Astrocyte (in vitro differentiated cells and primary cell): Measurements from ENCODE around the gene KIF4B. TPM values are rescaled to one million over a fixed set of nuclear protein-coding genes. Genes with fewer than 3 reads are reported as not detected.
"Not testable (repeated sequence)": the region's sequence is repeated elsewhere in the genome, so short reads cannot be mapped to it uniquely, and the experiment has no call there.

Experiments used
- DNase-seq: peaks from one replicate; pipeline ENCODE4 v3.0.0-alpha.2; 2010; ENCODE audit warnings: low read depth
- FAIRE-seq: peaks from 2 replicates; lab custom pipeline; 2011; peaks lifted over from hg19 to GRCh38; lab: Jason Lieb, UNC
- H2AFZ ChIP-seq: 2 replicates; pipeline ENCODE4 v1.6.0; 2012; ENCODE audit warnings: low read depth, low read length, inconsistent platforms
- H3K27ac ChIP-seq: 2 replicates; pipeline ENCODE4 v1.5.1; 2011; ENCODE audit warnings: low read depth, low read length, inconsistent platforms
- H3K27me3 ChIP-seq: 2 replicates; pipeline ENCODE4 v1.6.0; 2011; ENCODE audit warnings: low read length, inconsistent platforms; ENCODE audit not compliant: insufficient read depth
- H3K36me3 ChIP-seq: 2 replicates; pipeline ENCODE4 v1.5.1; 2011; ENCODE audit warnings: low read length, inconsistent platforms; ENCODE audit not compliant: insufficient read depth
- H3K4me1 ChIP-seq: 2 replicates; pipeline ENCODE4 v1.5.1; 2011; ENCODE audit warnings: low read length, inconsistent platforms; ENCODE audit not compliant: insufficient read depth
- H3K4me2 ChIP-seq: 2 replicates; pipeline ENCODE4 v1.6.0; 2012; ENCODE audit warnings: low read length, inconsistent platforms
- H3K4me3 ChIP-seq: 2 replicates; pipeline ENCODE4 v1.5.1; 2011; ENCODE audit warnings: low read depth, mild to moderate bottlenecking, low read length, inconsistent platforms; ENCODE audit not compliant: insufficient read depth
- H3K79me2 ChIP-seq: 2 replicates; pipeline ENCODE4 v1.6.0; 2012; ENCODE audit warnings: mild to moderate bottlenecking, low read length, inconsistent platforms; ENCODE audit not compliant: insufficient read depth
- H3K9ac ChIP-seq: 2 replicates; pipeline ENCODE4 v1.6.0; 2012; ENCODE audit warnings: mild to moderate bottlenecking, low read length, inconsistent platforms
- H3K9me3 ChIP-seq: 2 replicates; pipeline ENCODE4 v1.5.1; 2012; ENCODE audit warnings: low read depth, mild to moderate bottlenecking, low read length, inconsistent platforms; ENCODE audit not compliant: insufficient read depth
- H4K20me1 ChIP-seq: 2 replicates; pipeline ENCODE4 v1.6.0; 2012; ENCODE audit warnings: low read length, inconsistent platforms; ENCODE audit not compliant: insufficient read depth
- H3K27ac Mint-ChIP-seq: one replicate; pipeline ENCODE4 v1.8.0; 2021; ENCODE audit warnings: mild to moderate bottlenecking, mixed read lengths; ENCODE audit not compliant: unreplicated experiment
- H3K27me3 Mint-ChIP-seq: one replicate; pipeline ENCODE4 v1.8.0; 2021; ENCODE audit warnings: low read depth, mixed read lengths; ENCODE audit not compliant: unreplicated experiment
- H3K36me3 Mint-ChIP-seq: one replicate; pipeline ENCODE4 v1.8.0; 2021; ENCODE audit warnings: low read depth, mixed read lengths; ENCODE audit not compliant: unreplicated experiment
- H3K4me1 Mint-ChIP-seq: one replicate; pipeline ENCODE4 v1.8.0; 2021; ENCODE audit warnings: low read depth, mixed read lengths; ENCODE audit not compliant: unreplicated experiment
- H3K4me3 Mint-ChIP-seq: one replicate; pipeline ENCODE4 v1.8.0; 2021; ENCODE audit warnings: mild to moderate bottlenecking, moderate library complexity, mixed read lengths; ENCODE audit not compliant: unreplicated experiment
- H3K9me3 Mint-ChIP-seq: one replicate; pipeline ENCODE4 v1.8.0; 2021; ENCODE audit warnings: mild to moderate bottlenecking, mixed read lengths; ENCODE audit not compliant: unreplicated experiment
- EZH2 ChIP-seq: IDR thresholded peaks from 2 replicates; pipeline ENCODE4 v1.6.1; 2012; ENCODE audit warnings: mild to moderate bottlenecking, low read length, inconsistent platforms; ENCODE audit not compliant: insufficient read depth
- total RNA-seq: library from RNA; stranded (reverse); gene quantifications from 2 replicates; pipeline ENCODE4 v1.2.1, GENCODE V29; 2021
- TF ChIP-seq, protein P1 (sequence below): IDR thresholded peaks from 2 replicates; pipeline ENCODE4 v1.5.1; 2011; ENCODE audit warnings: low read depth, mild to moderate bottlenecking, inconsistent platforms, low read length, moderate library complexity; ENCODE audit not compliant: insufficient read depth

The KIF4B gene
- total RNA-seq, 1 donor from 2014 or later = not detected

DNA sequence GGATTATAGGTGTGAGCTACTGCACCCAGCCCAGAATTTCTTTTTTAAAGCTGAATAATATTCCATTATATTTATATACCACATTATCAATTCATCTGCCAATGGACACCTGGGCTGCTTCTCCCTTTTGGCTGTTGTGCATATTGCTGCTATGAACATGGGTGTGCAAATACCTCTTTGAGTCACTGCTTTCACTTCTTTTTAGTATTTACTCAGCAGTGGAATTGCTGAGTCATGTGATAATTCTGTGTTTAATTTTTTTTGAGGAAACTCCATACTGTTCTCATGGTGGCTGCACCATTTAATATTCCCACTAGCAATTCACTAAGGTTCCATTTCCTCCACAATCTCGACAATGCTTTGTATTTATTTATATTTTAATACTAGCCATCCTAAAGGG lies 36.1 kb upstream of the KIF4B start:
- peak; percentile 10 for DNase-seq
- Histone ChIP-seq H3K4me1 (no peaks in the 10 kb centered on the region), H3K4me3 (no peak overlapping the region), H3K9ac (no peak overlapping the region), H4K20me1 (no peaks in the 10 kb centered on the region), H3K36me3 (no peaks in the 10 kb centered on the region), H3K27me3 (no peaks in the 10 kb centered on the region), H3K4me2 (no peak overlapping the region), H3K79me2 (no peaks in the 10 kb centered on the region), H2AFZ (no peak overlapping the region), H3K9me3 (no peaks in the 10 kb centered on the region), H3K27ac (no peak overlapping the region)
- peak overlapping the region; percentile 66 for H3K27ac Mint-ChIP-seq
- no peaks in the 10 kb centered on the region for H3K27me3 Mint-ChIP-seq
- H3K4me3 Mint-ChIP-seq = no peak overlapping the region
- H3K4me1 Mint-ChIP-seq = peaks cover 3% of the 10 kb centered on the region
- peaks cover 9% of the 10 kb centered on the region for H3K36me3 Mint-ChIP-seq
- TF ChIP-seq, protein P1, sequence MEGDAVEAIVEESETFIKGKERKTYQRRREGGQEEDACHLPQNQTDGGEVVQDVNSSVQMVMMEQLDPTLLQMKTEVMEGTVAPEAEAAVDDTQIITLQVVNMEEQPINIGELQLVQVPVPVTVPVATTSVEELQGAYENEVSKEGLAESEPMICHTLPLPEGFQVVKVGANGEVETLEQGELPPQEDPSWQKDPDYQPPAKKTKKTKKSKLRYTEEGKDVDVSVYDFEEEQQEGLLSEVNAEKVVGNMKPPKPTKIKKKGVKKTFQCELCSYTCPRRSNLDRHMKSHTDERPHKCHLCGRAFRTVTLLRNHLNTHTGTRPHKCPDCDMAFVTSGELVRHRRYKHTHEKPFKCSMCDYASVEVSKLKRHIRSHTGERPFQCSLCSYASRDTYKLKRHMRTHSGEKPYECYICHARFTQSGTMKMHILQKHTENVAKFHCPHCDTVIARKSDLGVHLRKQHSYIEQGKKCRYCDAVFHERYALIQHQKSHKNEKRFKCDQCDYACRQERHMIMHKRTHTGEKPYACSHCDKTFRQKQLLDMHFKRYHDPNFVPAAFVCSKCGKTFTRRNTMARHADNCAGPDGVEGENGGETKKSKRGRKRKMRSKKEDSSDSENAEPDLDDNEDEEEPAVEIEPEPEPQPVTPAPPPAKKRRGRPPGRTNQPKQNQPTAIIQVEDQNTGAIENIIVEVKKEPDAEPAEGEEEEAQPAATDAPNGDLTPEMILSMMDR = no peak
- no peak for TF ChIP-seq EZH2
- H3K9me3 Mint-ChIP-seq = peaks cover 2% of the 10 kb centered on the region
- FAIRE-seq = no peak

DNA sequence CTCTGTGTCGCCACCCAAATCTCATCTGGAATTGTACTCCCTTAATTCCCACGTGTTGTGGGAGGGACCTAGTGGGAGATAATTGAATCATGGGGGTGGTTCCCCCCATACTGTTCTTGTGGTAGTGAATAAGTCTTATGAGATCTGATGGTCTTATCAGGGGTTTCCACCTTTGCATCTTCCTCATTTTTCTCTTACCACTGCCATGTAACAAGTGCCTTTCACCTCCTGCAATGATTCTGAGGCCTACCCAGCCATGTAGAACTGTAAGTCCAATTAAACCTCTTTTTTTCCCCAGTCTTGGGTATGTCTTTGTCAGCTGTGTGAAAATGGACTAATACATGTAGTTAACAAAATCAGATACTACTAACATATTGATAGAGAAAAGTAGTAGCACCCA lies 35.3 kb upstream of the KIF4B start:
- not testable (repeated sequence) for H3K9ac ChIP-seq

DNA sequence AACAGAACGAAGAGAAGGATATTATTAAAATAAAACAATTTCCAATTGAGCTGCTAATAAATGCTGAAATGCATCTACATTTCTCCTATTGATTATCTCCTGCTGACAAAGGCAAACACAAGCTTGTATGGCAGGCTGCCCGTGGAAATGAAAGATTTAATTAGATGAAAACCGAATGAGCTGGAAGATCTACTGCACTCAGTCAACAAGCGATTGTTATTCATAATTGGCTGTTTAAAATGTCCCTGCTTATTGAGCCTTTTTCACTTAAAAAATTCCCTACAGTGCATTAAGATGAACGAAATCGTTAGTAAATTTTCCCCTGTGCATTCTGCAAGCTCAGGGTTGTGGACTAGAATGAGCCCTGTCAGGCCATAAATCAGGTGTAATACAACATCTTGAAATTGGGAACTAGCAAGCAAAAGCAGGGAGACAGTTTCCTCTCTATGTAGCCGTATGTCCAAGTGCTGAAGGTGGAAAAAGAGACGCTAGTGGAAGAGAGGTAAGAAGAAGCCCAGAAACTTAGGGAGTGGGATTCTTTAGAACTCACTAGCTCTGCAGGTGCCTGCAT lies 28.5 kb upstream of the KIF4B start:
- Mint-ChIP-seq H3K9me3 (peaks cover 2% of the 10 kb centered on the region), H3K4me1 (no peaks in the 10 kb centered on the region), H3K4me3 (no peak overlapping the region), H3K27ac (no peak overlapping the region), H3K36me3 (peaks cover 3% of the 10 kb centered on the region), H3K27me3 (no peaks in the 10 kb centered on the region)
- Histone ChIP-seq H3K9ac (no peak overlapping the region), H3K4me1 (no peaks in the 10 kb centered on the region), H3K4me2 (no peak overlapping the region), H4K20me1 (no peaks in the 10 kb centered on the region), H3K36me3 (no peaks in the 10 kb centered on the region), H3K4me3 (no peak overlapping the region), H3K27me3 (peaks cover 2% of the 10 kb centered on the region), H2AFZ (no peak overlapping the region), H3K9me3 (no peaks in the 10 kb centered on the region), H3K27ac (no peak overlapping the region), H3K79me2 (no peaks in the 10 kb centered on the region)
- no peak for FAIRE-seq
- TF ChIP-seq, protein P1 = no peak
- no peak for TF ChIP-seq EZH2
- DNase-seq = no peak

More for the DNA sequence above, 35.3 kb upstream of the KIF4B start:
- not testable (repeated sequence) for DNase-seq, H3K4me1 ChIP-seq, H3K27me3 Mint-ChIP-seq, H3K36me3 Mint-ChIP-seq, H3K9me3 Mint-ChIP-seq, H3K4me2 ChIP-seq, H3K4me3 ChIP-seq, H3K9me3 ChIP-seq, H3K27me3 ChIP-seq, H3K4me3 Mint-ChIP-seq, H3K4me1 Mint-ChIP-seq, H3K79me2 ChIP-seq, H3K27ac Mint-ChIP-seq, H4K20me1 ChIP-seq, H2AFZ ChIP-seq, H3K36me3 ChIP-seq, H3K27ac ChIP-seq, FAIRE-seq
